Neural cell (in vitro differentiated cells): ENCODE data around the gene ADH5.

ENCODE experiments used
- POLR2AphosphoS5 ChIP-seq: IDR thresholded peaks from 2 replicates; pipeline ENCODE4 v1.6.1; 2012
- TF ChIP-seq, protein P1 (sequence below): fragments of 450-650 bp; IDR thresholded peaks from 2 replicates; pipeline ENCODE4 v1.5.1; 2014; ENCODE audit warnings: antibody characterized with exemption, mild to moderate bottlenecking, moderate library complexity; ENCODE audit not compliant: poor library complexity, severe bottlenecking

DNA sequence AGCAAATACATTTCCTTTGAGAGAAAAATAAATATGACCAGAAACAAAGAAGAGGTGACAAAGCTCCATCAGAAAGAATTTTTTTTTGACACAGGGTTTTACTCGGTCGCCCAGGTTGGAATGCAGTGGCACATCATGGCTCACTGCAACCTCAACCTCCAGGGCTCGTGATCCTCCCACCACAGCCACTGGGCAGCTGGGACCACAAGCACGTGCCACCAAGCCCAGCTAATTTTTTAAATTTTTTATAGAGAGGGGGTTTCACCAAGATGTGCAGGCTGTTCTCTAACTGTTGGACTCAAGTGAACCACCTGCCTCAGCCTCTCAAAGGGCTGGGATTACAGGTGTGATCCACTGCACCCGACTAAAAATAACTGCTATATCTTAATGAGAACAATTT is 10.3 kb downstream of the ADH5 start:
- TF ChIP-seq, protein P1, sequence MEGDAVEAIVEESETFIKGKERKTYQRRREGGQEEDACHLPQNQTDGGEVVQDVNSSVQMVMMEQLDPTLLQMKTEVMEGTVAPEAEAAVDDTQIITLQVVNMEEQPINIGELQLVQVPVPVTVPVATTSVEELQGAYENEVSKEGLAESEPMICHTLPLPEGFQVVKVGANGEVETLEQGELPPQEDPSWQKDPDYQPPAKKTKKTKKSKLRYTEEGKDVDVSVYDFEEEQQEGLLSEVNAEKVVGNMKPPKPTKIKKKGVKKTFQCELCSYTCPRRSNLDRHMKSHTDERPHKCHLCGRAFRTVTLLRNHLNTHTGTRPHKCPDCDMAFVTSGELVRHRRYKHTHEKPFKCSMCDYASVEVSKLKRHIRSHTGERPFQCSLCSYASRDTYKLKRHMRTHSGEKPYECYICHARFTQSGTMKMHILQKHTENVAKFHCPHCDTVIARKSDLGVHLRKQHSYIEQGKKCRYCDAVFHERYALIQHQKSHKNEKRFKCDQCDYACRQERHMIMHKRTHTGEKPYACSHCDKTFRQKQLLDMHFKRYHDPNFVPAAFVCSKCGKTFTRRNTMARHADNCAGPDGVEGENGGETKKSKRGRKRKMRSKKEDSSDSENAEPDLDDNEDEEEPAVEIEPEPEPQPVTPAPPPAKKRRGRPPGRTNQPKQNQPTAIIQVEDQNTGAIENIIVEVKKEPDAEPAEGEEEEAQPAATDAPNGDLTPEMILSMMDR: no peak
- TF ChIP-seq POLR2AphosphoS5: no peak
